Stimulated activated CD4-positive, alpha-beta T cell treated with anti-CD3 and anti-CD28 coated beads, Interleukin-2, amount 100 ng/mL, for 4 hours (primary cell): ENCODE measurements around the gene ARHGAP1.

ENCODE experiments used
- DNase-seq: peaks from one replicate; pipeline ENCODE4 v3.0.0-alpha.2; 2020; ENCODE audit warnings: low read depth

The ARHGAP1 gene

GRCh38 chr11:46640036-46640788 lies 60.2 kb downstream of the ARHGAP1 start:
- no peak for DNase-seq

GRCh38 chr11:46639197-46639839 lies 61.1 kb downstream of the ARHGAP1 start:
- DNase-seq = no peak

- no peak for DNase-seq
These were observed 62.9 kb downstream of the ARHGAP1 start for GRCh38 chr11:46637546-46637945.

- no peak for DNase-seq
These were observed 64.8 kb downstream of the ARHGAP1 start for GRCh38 chr11:46635557-46636139.

GRCh38 chr11:46633291-46634217 lies 66.9 kb downstream of the ARHGAP1 start:
- no peak for DNase-seq

- DNase-seq = no peak
These were observed 67.9 kb downstream of the ARHGAP1 start for GRCh38 chr11:46632502-46632901.

- no peak for DNase-seq
These were observed 68.7 kb downstream of the ARHGAP1 start for GRCh38 chr11:46631676-46632075.

- no peak for DNase-seq
These were observed 70.2 kb downstream of the ARHGAP1 start for GRCh38 chr11:46630237-46630636.

- DNase-seq = no peak
These were observed 71.5 kb downstream of the ARHGAP1 start for GRCh38 chr11:46628961-46629360.
